Common myeloid progenitor, CD34-positive (primary cell): ENCODE measurements around the gene WNT7A.

Experiments used
- CTCF ChIA-PET: fragments of 350-600 bp; sonication (Branson Sonifier 250); formaldehyde crosslinking; loops from one replicate; lab custom pipeline; 2021; ENCODE audit warnings: antibody characterized with exemption; lab: Charles Lee
- POLR2A ChIA-PET: fragments of 350-600 bp; sonication (Branson Sonifier 250); formaldehyde crosslinking; loops from one replicate; lab custom pipeline; 2021; ENCODE audit warnings: antibody characterized with exemption; lab: Charles Lee
- DNase-seq, 3 donors: peaks; one replicate each; pipeline versions ENCODE4 v3.0.0 to v3.0.0-alpha.2; 2013
- H3K27ac ChIP-seq, 2 experiments: 1 replicate in 1 of 2; 2 replicates in 1 of 2; pipeline ENCODE4 v1.7.0; 2013; ENCODE audit warnings: inconsistent platforms in 2 of 2, low read length in 2 of 2, mild to moderate bottlenecking in 2 of 2, low read depth in 1 of 2, moderate library complexity in 1 of 2; ENCODE audit not compliant: severe bottlenecking in 2 of 2, insufficient read depth in 1 of 2, poor library complexity in 1 of 2
- H3K27me3 ChIP-seq, 5 experiments: replicated peaks in 2 of 5; 1 replicate in 3 of 5; 2 replicates in 2 of 5; pipeline versions ENCODE4 v1.6.1 to v1.7.0; 2013; ENCODE audit warnings: low read length in 4 of 5, mild to moderate bottlenecking in 2 of 5, moderate library complexity in 2 of 5, inconsistent platforms in 1 of 5; ENCODE audit not compliant: insufficient read depth in 5 of 5, control insufficient read depth in 4 of 5
- H3K36me3 ChIP-seq, 4 experiments: 1 replicate in 2 of 4; 2 replicates in 2 of 4; pipeline versions ENCODE4 v1.6.1 to v1.7.0; 2013; ENCODE audit warnings: low read length in 3 of 4, control low read depth in 1 of 4, mild to moderate bottlenecking in 1 of 4; ENCODE audit not compliant: control insufficient read depth in 4 of 4, insufficient read depth in 4 of 4
- H3K4me1 ChIP-seq, 4 experiments: 1 replicate in 3 of 4; 2 replicates in 1 of 4; pipeline versions ENCODE4 v1.6.1 to v1.7.1; 2013; ENCODE audit warnings: low read length in 3 of 4, mild to moderate bottlenecking in 3 of 4, control low read depth in 1 of 4, inconsistent platforms in 1 of 4, moderate library complexity in 1 of 4; ENCODE audit not compliant: control insufficient read depth in 4 of 4, insufficient read depth in 4 of 4; ENCODE audit errors: control extremely low read depth in 1 of 4
- H3K4me3 ChIP-seq, 7 experiments: 1 replicate in 4 of 7; 2 replicates in 3 of 7; pipeline versions ENCODE4 v1.5.1 to v1.7.0; 2013; ENCODE audit warnings: mild to moderate bottlenecking in 7 of 7, low read length in 6 of 7, moderate library complexity in 6 of 7, inconsistent platforms in 2 of 7, low read depth in 2 of 7, control low read depth in 1 of 7; ENCODE audit not compliant: insufficient read depth in 4 of 7, control insufficient read depth in 1 of 7; ENCODE audit errors: extremely low read depth in 1 of 7
- H3K9me3 ChIP-seq, 5 experiments: 1 replicate in 4 of 5; 2 replicates in 1 of 5; pipeline versions ENCODE4 v1.6.1 to v1.7.1; 2013; ENCODE audit warnings: low read length in 4 of 5, mild to moderate bottlenecking in 2 of 5, inconsistent platforms in 1 of 5, low read depth in 1 of 5, moderate library complexity in 1 of 5; ENCODE audit not compliant: control insufficient read depth in 4 of 5, insufficient read depth in 2 of 5; ENCODE audit errors: control extremely low read depth in 1 of 5
- WGBS: methylation state at CpG from one replicate; pipeline ENCODE4 v1.1.5; 2013; ENCODE audit not compliant: insufficient coverage; 5-methylcytosine and 5-hydroxymethylcytosine counted together

WNT7A gene

DNA sequence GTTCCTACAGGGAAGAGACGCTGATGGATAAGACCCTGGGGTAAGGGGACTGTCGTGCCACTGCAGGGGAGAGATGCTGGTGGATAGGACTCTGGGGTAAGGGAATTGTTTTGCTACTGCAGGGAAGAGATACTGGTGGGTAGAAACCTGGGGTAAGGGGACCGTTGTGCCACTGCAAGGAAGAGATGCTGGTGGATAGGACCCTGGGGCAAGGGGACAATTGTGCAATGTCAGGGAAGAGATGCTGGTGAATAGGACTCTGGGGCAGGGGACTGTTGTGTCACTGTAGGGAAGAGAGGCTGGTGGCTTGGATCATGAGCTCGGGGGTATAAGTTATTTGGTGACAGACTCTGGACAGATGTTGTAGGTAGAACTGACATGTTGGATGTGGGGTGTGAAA lies 37.6 kb downstream of the WNT7A start:
- 92% methylated on average over 4 of the region's 4 CpGs for WGBS
- no peak for DNase-seq
- H3K4me3 ChIP-seq: no peak overlapping the region
- no peaks in the 10 kb centered on the region for H3K4me1 ChIP-seq
- ChIA-PET POLR2A (no interaction called here), CTCF (no interaction called here)
- H3K9me3 ChIP-seq: no peaks in the 10 kb centered on the region
- H3K36me3 ChIP-seq: no peaks in the 10 kb centered on the region
- peaks cover 0 to 2% (median 0%) of the 10 kb centered on the region in 5 experiments for H3K27me3 ChIP-seq
- no peak overlapping the region for H3K27ac ChIP-seq

DNA sequence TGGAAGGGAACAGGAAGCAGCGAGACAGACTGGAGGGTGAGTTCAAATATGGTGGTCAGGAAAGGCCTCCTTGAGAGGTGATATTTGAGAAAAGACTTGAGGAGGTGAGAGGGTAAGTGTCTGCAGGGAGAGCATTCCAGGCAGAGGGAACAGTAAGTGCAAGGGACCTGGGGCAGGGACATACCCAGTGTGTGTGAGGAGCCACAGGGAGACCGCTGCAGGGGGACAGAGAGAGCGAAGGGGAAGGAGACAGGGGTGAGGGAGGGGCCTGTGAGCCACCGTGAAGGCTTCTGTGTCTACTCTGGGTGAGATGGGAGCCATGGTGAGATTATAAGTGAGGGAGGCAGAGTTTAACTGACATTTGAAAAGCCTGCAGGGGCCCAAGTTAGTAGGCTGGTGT lies 38.0 kb downstream of the WNT7A start:
- no peak overlapping the region for H3K27ac ChIP-seq
- ChIA-PET POLR2A (no interaction called here), CTCF (interaction anchor here (1.8 kb wide), 1 partner anchor 184 kb away, joined by 6 read pairs; no protein-coding TSS in a partner anchor)
- no peaks in the 10 kb centered on the region for H3K36me3 ChIP-seq
- no peaks in the 10 kb centered on the region for H3K4me1 ChIP-seq
- no peak overlapping the region for H3K4me3 ChIP-seq
- no peaks in the 10 kb centered on the region for H3K9me3 ChIP-seq
- 96% methylated on average over 4 of the region's 4 CpGs for WGBS
- no peak for DNase-seq
- H3K27me3 ChIP-seq: peaks cover 0 to 2% (median 0%) of the 10 kb centered on the region in 5 experiments

DNA sequence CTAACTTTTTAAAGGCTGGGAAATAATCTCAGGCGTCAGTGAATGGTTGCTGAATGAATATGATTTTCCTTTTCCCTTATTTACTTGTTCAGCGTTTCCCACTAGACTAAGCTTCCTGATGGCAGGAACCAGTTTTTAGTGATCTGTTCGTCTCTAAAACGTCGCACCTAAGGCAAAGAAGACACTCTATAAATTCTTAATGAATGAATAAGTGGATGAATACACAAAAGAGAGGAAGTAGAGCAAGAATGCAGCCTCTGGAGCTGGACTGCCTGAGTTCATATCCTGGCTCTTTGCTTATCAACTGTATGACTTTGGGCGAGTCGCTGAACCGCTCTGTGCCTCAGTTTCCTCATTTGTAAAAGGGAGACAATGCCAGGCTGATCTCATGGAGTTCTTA lies 38.7 kb downstream of the WNT7A start:
- no peak overlapping the region for H3K27ac ChIP-seq
- ChIA-PET POLR2A (no interaction called here), CTCF (interaction anchor here (0.7 to 1.8 kb wide), 3 partner anchors 15 to 183 kb away, joined by 3 to 6 read pairs (median 4); no protein-coding TSS in a partner anchor)

DNA sequence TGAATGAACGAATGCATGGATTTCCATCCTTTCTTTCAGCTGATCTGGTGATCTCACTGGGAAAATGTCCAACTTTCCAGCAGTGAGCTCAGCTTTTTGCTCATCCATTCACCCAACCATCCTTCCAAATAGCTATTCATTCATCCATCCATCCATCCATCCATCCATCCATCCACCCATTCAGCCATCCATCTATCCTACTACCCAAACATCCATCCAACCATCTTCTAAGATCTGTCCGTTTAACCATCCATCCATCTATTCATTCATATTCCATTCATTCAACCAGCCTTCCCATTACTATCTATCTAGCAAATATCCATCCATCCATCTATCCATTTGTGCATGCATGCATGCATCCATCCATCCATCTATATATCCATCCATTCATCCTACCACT lies 39.4 kb downstream of the WNT7A start:
- Histone ChIP-seq H3K4me3 (no peak overlapping the region), H3K9me3 (no peaks in the 10 kb centered on the region), H3K27me3 (peaks cover 0 to 2% (median 0%) of the 10 kb centered on the region in 5 experiments), H3K4me1 (no peaks in the 10 kb centered on the region), H3K36me3 (no peaks in the 10 kb centered on the region), H3K27ac (no peak overlapping the region)
- WGBS: 100% methylated on average over 1 of the region's 2 CpGs
- DNase-seq: no peak
- ChIA-PET CTCF (interaction anchor here (1.3 to 1.8 kb wide), 2 partner anchors 14 to 183 kb away, joined by 4 to 6 read pairs; no protein-coding TSS in a partner anchor), POLR2A (no interaction called here)

More for the DNA sequence above, 38.7 kb downstream of the WNT7A start:
- Histone ChIP-seq H3K36me3 (no peaks in the 10 kb centered on the region), H3K9me3 (no peaks in the 10 kb centered on the region), H3K27me3 (peaks cover 0 to 2% (median 0%) of the 10 kb centered on the region in 5 experiments), H3K4me3 (no peak overlapping the region), H3K4me1 (no peaks in the 10 kb centered on the region)
- WGBS: 81% methylated on average over 6 of the region's 8 CpGs
- DNase-seq: no peak

DNA sequence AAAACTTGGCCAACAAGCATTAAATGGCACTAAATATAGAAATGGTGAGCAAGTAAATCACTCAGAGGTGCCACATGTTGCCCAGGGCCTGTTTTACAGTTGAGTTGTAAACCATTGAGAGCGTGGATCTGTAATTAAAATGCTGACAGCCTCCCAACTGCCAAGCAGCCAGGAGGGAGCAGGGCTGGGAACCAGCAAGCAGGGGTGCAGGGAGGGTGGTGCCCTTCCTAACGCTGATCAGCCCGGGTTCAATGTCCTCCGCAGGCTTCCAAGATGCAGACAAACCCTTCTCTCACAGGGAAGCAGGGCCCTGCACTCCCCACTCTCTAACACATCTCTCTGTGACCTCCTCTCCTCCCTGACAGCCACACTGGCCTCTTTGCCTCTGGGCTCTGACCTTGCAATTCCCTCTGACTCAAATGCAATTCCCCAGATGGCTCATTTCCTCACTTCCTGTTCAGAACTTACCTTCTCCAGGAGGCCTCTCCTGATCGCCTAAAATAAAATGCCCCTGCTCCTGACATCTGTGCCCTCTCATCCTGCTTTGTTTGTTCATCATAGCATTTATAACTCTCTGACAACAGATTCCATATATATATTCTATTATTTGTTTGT lies 40.0 kb downstream of the WNT7A start:
- Histone ChIP-seq H3K4me3 (no peak overlapping the region), H3K4me1 (no peaks in the 10 kb centered on the region), H3K9me3 (no peaks in the 10 kb centered on the region), H3K36me3 (no peaks in the 10 kb centered on the region), H3K27ac (no peak overlapping the region), H3K27me3 (peaks cover 0 to 8% (median 0%) of the 10 kb centered on the region in 5 experiments)
- no peak for DNase-seq
- ChIA-PET POLR2A (no interaction called here), CTCF (interaction anchor here (1.3 kb wide), 1 partner anchor 13 kb away, joined by 4 read pairs; no protein-coding TSS in a partner anchor)
- WGBS: 75% methylated on average over 2 of the region's 5 CpGs

DNA sequence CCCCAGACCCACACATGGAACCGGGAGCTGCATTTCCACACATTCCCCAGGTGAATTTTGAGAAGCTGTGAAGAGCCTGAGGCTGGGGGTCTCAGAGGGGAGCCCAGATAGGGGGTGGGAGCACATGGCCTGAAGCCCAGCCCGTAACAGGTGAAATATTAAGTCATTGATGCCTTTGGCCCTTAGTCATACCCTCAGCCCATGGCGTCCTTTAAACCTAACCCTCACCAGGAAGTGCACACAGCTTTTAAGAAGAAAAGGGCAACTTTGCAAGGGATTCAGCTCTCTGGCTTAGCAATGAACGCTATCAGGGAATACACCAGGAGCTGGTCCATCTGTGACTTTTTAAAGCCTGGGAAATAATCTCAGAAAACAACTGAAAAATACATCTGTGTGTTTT lies 40.6 kb downstream of the WNT7A start:
- no peak for DNase-seq
- no peaks in the 10 kb centered on the region for H3K4me1 ChIP-seq
- CTCF ChIA-PET: no interaction called here
- POLR2A ChIA-PET: no interaction called here
- H3K36me3 ChIP-seq: no peaks in the 10 kb centered on the region
- no peaks in the 10 kb centered on the region for H3K9me3 ChIP-seq
- no peak overlapping the region for H3K4me3 ChIP-seq
- peaks cover 0 to 6% (median 0%) of the 10 kb centered on the region in 5 experiments for H3K27me3 ChIP-seq
- H3K27ac ChIP-seq: no peak overlapping the region
- WGBS: 100% methylated on average over 2 of the region's 4 CpGs

DNA sequence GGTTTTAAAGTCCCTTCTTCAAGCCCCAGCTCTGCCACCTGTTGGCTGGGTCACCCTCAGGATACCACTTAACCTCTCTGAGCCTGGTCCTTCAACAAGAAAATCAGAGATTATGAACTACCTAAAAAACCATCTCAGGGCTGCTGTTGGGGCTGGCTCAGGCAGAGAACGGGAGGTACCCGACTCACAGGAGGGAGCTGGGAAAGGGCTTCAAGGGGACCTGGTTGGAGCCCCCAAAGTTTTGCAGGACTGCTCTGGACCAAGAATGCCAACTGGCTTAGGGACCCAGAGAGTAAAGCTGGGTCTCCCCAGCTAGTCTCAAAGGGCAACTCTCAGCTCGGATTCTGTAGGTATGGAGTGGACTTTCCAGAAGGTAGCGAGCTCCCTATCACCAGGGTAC lies 41.5 kb downstream of the WNT7A start:
- 97% methylated on average over 4 of the region's 4 CpGs for WGBS
- POLR2A ChIA-PET: no interaction called here

More for the DNA sequence above, 41.5 kb downstream of the WNT7A start:
- no peak overlapping the region for H3K4me3 ChIP-seq
- H3K9me3 ChIP-seq: no peaks in the 10 kb centered on the region
- no peak overlapping the region for H3K27ac ChIP-seq
- CTCF ChIA-PET: interaction anchor here (1.0 kb wide), 1 partner anchor 19 kb away, joined by 3 read pairs; no protein-coding TSS in a partner anchor
- peaks cover 0 to 6% (median 0%) of the 10 kb centered on the region in 5 experiments for H3K27me3 ChIP-seq
- H3K4me1 ChIP-seq: no peaks in the 10 kb centered on the region
- DNase-seq: no peak
- no peaks in the 10 kb centered on the region for H3K36me3 ChIP-seq
